HG02678 (cell line): ENCODE measurements around the gene HOTAIR.

Experiments
- ATAC-seq: cut with Tn5 transposase; IDR thresholded peaks from one replicate; pipeline ENCODE4 v1.9.1; 2021; ENCODE audit warnings: mild to moderate bottlenecking, moderate library complexity; ENCODE audit not compliant: unreplicated experiment

HOTAIR gene

GRCh38 chr12:53930591-53931255, 44.0 kb downstream of the HOTAIR start:
- ATAC-seq: no peak

DNA sequence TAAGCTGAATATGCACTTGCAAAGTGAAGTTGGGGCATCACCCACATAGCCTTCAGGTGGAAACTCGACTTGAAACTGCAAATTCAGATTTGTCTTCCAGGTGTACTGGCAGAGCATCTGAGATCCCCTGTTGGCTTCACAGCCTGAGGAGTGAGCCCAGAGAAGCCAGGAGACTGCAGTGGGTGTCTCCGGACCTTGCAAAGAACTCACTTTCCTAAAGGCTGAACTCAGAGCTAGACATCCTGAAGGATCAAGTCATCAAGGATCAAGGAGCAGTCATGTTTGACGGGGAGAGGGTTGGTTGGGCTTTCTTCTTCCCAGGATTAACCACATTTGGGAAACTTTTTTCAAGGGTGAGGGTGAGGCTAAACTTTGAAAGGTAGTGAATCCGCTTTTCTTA, 45.2 kb downstream of the HOTAIR start:
- ATAC-seq: no peak

DNA sequence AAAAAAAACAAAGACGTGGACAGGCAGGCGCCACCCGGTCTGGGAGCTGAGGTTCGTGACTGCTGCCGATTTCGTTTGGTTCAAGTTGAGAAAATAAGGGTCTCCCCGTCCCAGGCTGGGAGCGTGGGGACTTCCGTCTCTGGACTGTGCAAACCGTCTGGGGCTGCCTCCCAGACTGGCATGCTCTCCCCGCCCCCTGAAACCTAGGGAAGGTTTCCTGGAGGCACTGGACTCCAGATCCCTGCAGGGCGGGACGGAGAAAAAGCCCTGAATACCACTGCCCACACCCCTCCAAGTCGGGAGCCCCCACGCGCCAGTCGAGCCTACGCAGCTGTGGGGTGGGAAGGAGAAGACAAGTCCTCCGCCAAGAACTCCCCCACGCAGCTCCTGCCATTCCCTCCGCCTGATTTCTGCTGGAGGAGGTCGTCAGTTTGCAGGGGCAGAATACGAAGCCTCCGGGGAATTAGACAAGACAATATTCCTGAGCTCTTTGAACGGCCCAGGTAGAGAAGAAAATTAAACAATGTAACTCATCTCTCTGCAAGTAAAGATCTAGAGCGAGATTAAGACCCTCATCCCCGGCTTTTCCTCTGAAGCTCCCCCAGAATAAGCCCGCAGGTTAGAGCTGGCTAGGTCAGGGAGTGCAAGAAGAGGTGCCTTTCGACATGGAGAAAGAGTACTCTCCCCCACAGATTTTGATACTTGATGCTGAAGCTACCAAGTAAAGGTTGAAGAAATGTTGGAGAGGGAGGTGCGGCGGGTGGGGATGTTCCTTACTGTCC, 46.5 kb downstream of the HOTAIR start:
- no peak for ATAC-seq

GRCh38 chr12:53927220-53928029, 47.3 kb downstream of the HOTAIR start:
- ATAC-seq: no peak

GRCh38 chr12:53924521-53925405, 50.0 kb downstream of the HOTAIR start:
- ATAC-seq: no peak

GRCh38 chr12:53916788-53917655, 57.7 kb downstream of the HOTAIR start:
- ATAC-seq: no peak
